Stomach smooth muscle (tissue), 2 donors: ENCODE data around the gene SPINT1.

Source experiments
- H3K27ac ChIP-seq: one replicate; pipeline ENCODE4 v1.7.0; 2013; ENCODE audit warnings: mild to moderate bottlenecking, low read length, inconsistent platforms
- H3K27me3 ChIP-seq, 2 donors: one replicate each; pipeline ENCODE4 v1.7.0; 2013; ENCODE audit warnings: low read length in 2 of 2; ENCODE audit not compliant: insufficient read depth in 2 of 2, control insufficient read depth in 1 of 2
- H3K36me3 ChIP-seq, 2 donors: one replicate each; pipeline ENCODE4 v1.7.0; 2013; ENCODE audit warnings: low read length in 2 of 2; ENCODE audit not compliant: control insufficient read depth in 2 of 2, insufficient read depth in 2 of 2
- H3K4me1 ChIP-seq: one replicate; pipeline ENCODE4 v1.7.0; 2013; ENCODE audit warnings: low read length; ENCODE audit not compliant: control insufficient read depth, insufficient read depth
- H3K4me3 ChIP-seq, 2 donors: one replicate each; pipeline ENCODE4 v1.7.0; 2013; ENCODE audit warnings: low read length in 2 of 2
- H3K9ac ChIP-seq, 2 donors: one replicate each; pipeline ENCODE4 v1.7.0; 2013; ENCODE audit warnings: low read length in 2 of 2, mild to moderate bottlenecking in 1 of 2
- H3K9me3 ChIP-seq, 2 donors: one replicate each; pipeline ENCODE4 v1.7.0; 2013; ENCODE audit warnings: low read length in 2 of 2; ENCODE audit not compliant: control insufficient read depth in 2 of 2
- donor health status: healthy.
- donor health status: Pancreatic carcinoma.

SPINT1 gene

DNA sequence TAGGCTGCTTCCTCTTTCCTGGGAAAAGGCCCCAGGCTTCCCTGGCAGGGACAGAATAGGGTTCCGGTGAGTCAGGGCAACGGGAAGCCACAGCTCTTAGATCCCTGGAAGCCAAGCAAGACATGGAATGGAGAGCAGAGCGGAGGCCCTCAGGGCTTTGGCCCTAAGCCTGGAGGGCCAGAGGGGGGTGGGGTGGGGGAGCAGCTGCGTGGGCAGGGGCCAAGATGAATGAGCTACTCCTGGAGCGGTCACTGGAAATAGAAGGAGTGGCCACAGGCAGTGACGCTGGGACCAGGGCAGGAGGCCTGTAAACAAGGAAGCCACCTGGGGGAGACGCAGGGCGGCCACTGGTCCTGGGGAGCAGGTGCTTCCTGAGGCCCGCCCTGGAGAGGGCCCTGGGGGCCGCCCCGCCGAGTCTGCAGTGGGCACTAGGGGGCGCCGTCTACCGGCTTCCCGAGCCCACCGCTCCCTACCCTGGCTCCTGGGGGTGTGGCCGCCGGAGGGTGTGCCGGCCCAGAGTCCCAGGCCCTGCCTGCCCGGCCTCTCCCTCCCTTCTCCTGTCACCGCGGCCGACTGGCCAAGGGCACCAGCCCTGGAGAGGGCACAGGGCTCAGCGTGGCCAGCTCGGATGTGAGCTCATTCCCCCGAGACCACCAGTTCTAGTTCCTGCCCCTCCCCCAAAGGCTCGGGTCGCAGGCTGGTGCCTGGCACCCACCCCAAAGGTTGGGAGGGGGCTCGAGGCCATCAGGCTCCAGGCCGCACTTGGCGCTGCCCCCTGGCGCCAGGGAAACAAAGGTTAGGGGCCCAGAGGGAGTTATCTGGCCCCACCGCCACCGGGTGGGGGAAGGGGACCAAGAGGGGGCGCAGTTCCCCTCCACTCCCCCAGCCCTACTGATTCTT, 62.5 kb downstream of the SPINT1 start:
- Histone ChIP-seq H3K27me3 (no peaks in the 10 kb centered on the region), H3K4me1 (peaks cover 23% of the 10 kb centered on the region), H3K9ac (peak overlapping the region; percentile 70 to 72), H3K9me3 (no peaks in the 10 kb centered on the region), H3K4me3 (peak overlapping the region; percentile 56 to 72), H3K36me3 (peaks cover 6 to 19% of the 10 kb centered on the region in 2 donors), H3K27ac (peak overlapping the region; percentile 85)

DNA sequence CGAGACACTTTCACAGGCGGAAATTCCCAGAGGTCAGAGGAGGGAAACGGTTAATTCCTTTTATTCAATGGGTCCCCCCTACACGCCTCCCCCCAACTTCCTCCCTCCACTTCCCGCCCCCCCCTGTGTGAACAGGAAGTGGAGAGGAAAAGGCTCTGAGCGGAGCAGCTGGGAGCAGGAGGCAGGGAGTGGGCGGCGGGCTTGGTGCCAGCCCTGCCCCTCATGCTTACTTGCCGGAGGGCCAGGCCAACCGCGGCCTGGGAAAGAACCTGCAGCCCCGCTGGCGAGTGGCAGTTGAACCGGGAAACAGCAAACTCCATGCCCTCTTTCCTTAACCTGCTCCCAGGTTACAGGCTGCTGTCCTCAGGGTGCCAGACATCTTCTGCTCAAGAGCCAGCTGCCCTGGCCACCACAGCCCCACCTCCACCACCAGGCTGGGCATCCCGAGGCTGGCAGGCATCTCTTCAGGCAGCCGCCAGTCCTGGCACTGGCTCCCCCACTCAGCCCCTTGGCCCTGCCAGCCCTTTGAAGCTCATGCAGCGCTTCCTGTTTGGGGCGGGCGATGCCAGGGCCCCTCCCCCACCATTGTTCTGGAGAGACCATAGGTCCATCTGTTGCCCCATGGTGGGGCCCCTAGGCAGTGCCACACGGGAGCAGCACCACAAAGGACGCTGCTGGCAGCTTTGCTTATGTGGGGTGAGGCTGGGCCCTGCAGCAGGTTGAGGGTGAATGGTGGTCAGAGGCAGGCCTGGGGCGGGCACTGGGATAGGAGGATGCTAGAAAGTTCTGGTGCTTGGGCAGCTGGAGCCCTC, 63.3 kb downstream of the SPINT1 start:
- Histone ChIP-seq H3K4me1 (peaks cover 23% of the 10 kb centered on the region), H3K27ac (peak overlapping the region; percentile 85), H3K36me3 (peaks cover 6 to 19% of the 10 kb centered on the region in 2 donors), H3K9ac (peak overlapping the region; percentile 70 to 72), H3K9me3 (no peaks in the 10 kb centered on the region), H3K27me3 (no peaks in the 10 kb centered on the region), H3K4me3 (peak overlapping the region; percentile 56 to 72)
